Superior temporal gyrus (tissue), 1 donor: ENCODE measurements around the gene DONSON.

Experiments used
- DNase-seq: peaks from one replicate; pipeline ENCODE4 v3.0.0-alpha.2; 2016; ENCODE audit errors: extremely low spot score

DONSON gene

DNA sequence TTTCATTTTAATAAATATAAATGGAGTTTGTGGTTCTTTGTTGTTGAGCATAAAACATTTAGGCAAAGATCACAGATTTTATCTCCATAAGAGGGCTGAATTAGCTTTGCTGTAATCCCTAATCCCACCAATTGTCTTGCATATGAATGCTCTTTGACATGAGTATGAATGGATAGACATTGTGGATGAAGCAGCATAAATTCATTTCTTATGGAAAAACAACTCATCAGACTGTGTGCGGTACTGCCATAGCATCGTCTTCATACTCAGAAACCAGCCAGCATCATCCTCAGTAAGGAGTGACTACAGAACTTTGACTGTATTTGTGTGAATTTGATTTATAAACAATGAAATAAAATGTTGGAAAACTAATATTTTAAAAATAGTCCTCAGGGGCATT, 26.1 kb downstream of the DONSON start:
- DNase-seq, result no peak

DNA sequence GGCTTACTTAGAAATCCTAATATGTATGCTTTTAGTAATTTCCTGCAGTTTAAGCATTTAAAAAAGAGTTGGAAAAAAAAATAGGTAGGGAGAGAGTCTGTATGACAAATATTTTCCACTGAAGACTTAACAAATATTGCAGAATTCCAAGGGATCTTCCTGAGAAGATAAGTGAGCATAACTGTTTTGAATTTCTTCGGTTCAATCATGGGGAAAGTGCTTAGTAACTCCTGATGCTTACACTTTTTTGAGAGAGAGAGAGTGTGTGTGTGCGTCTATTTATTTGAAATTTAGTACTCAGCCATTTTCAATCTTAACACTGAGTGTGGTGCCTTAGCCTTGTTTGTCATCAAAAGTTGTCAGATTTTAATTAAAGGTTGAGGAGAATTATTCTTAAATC, 27.1 kb downstream of the DONSON start:
- DNase-seq, result no peak

DNA sequence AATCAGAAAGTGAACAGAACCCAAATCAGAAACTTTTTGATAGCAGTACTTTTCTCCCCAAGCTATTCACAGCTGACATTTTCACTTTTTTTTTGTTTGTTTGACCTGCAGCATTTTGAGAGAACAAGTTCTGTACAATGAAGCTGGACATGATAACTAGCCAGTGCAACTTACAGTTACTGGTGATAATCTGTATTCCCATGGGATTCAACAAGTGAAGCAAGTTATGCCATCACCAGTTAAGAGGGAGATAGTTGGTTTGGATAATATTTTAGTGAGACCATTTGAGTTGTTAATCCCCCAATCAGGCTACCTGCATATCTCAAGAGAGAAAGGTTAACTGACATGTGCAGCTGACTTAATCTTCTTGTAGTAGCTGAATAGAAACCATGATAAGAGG, 27.5 kb downstream of the DONSON start:
- DNase-seq, result no peak

DNA sequence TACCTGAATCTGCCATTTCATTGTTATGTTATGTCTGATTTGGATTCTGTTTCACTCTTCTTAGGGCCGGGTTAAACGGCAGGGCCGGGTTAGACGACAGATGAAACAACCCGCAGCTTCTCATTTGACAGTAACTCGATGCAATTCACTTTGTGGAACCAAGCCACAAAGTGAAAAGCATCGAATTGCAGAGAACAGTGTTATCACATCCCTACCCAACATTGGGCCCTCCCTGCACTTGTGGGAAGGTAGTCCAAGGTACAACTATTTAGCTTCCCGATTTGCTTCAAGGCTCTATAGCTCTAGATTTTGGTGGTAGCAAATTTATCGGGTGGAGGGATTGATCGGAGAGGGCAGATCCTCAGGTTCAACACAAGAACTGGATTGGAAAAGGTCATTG, 28.7 kb downstream of the DONSON start:
- no peak for DNase-seq

DNA sequence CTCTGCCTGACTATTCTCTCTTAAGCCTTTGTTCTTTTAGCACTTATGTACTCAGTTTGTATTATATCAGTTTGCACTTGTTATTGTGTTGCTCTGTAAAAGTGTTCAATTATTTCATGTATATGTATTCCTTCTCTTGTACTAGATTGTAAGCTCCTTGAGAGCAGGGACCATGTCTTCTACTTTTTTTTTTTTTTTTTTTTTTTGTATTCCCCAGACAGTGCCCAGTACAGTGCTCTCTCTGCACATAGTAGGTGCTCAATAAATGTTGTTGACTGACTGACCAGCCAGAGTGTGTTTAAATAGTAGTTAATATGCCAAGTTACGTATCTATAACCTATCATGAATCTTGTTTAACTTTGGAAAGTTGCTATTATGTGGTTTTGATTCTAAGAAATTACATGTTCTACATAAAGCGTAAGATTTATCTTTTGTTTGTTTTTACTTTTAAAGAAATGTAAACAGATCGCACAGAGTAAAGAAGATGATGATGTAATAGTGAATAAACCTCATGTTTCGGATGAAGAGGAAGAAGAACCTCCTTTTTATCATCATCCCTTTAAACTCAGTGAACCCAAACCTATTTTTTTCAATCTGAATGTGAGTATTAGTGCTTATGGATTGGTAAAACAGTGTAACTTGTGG, 29.6 kb downstream of the DONSON start:
- DNase-seq, result no peak

DNA sequence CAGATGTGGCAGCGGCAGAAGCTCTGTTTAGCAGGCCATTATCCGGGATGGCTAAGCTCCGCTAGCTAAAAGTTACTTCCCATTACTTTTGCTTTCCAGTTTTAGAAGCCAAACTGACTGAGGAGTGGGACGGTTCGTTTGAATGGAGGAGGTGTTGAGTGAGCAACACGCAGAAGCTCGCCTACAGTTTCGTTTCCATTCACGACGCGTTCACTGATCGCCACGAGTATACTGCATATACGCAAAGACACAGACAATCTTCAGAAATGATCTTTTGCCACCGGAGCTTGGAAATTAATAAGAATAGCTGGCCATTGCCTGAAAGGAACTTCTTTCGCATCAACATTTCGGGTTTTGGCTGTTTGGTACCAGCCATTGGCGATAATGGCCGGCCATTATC, 31.0 kb downstream of the DONSON start:
- no peak for DNase-seq

DNA sequence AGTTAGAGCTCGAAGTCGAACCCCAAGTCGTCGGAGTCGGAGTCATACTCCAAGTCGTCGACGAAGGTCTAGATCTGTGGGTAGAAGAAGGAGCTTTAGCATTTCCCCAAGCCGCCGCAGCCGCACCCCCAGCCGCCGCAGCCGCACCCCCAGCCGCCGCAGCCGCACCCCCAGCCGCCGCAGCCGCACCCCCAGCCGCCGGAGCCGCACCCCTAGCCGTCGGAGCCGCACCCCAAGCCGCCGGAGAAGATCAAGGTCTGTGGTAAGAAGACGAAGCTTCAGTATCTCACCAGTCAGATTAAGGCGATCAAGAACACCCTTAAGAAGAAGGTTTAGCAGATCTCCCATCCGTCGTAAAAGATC, 33.5 kb downstream of the DONSON start:
- no peak for DNase-seq

DNA sequence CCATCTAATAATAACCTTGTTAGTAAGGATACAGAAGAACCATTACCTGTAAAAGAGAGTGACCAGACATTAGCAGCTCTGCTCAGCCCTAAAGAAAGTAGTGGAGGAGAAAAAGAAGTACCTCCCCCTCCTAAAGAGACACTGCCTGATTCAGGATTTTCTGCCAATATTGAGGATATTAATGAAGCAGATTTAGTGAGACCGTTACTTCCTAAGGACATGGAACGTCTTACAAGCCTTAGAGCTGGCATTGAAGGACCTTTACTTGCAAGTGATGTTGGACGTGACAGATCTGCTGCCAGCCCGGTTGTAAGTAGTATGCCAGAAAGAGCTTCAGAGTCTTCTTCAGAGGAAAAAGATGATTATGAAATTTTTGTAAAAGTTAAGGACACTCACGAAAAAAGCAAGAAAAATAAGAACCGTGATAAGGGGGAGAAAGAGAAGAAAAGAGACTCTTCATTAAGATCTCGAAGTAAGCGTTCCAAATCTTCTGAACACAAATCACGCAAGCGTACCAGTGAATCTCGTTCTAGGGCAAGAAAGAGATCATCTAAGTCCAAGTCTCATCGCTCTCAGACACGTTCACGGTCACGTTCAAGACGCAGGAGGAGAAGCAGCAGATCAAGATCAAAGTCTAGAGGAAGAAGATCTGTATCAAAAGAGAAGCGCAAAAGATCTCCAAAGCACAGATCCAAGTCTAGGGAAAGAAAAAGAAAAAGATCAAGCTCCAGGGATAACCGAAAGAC, 34.1 kb downstream of the DONSON start:
- no peak for DNase-seq

DNA sequence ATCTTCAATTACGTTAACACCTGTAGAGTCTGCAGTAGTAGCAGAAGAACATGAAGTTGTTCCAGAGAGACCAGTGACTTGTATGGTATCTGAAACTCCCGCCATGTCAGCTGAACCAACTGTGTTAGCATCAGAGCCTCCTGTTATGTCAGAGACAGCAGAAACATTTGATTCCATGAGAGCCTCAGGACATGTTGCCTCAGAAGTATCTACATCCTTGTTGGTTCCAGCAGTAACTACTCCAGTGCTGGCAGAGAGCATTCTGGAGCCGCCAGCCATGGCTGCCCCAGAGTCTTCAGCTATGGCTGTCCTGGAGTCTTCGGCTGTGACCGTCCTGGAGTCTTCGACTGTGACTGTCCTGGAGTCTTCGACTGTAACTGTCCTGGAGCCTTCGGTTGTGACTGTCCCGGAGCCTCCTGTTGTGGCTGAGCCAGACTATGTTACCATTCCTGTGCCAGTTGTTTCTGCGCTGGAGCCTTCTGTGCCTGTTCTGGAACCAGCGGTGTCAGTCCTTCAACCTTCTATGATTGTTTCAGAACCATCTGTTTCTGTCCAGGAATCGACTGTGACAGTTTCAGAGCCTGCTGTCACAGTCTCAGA, 35.4 kb downstream of the DONSON start:
- no peak for DNase-seq

DNA sequence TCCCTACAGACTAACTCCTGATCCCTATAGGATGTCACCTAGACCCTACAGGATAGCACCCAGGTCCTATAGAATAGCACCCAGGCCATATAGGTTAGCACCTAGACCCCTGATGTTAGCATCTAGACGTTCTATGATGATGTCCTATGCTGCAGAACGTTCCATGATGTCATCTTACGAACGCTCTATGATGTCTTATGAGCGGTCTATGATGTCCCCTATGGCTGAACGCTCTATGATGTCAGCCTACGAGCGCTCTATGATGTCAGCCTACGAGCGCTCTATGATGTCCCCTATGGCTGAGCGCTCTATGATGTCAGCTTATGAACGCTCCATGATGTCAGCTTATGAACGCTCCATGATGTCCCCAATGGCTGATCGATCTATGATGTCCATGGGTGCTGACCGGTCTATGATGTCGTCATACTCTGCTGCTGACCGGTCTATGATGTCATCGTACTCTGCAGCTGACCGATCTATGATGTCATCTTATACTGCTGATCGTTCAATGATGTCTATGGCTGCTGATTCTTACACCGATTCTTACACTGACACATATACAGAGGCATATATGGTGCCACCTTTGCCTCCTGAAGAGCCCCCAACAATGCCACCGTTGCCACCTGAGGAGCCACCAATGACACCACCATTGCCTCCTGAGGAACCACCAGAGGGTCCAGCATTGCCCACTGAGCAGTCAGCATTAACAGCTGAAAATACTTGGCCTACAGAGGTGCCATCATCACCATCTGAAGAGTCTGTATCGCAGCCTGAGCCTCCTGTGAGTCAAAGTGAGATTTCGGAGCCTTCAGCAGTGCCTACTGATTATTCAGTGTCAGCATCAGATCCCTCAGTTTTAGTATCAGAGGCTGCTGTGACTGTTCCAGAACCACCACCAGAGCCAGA, 36.1 kb downstream of the DONSON start:
- no peak for DNase-seq

DNA sequence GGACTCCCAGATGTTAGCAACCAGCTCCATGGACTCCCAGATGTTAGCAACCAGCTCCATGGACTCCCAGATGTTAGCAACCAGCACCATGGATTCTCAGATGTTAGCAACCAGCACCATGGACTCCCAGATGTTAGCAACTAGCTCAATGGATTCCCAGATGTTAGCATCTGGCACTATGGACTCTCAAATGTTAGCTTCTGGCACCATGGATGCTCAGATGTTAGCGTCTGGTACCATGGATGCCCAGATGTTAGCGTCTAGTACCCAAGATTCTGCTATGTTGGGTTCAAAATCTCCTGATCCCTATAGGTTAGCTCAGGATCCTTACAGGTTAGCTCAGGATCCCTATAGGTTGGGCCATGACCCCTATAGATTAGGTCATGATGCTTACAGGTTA, 36.8 kb downstream of the DONSON start:
- no peak for DNase-seq

DNA sequence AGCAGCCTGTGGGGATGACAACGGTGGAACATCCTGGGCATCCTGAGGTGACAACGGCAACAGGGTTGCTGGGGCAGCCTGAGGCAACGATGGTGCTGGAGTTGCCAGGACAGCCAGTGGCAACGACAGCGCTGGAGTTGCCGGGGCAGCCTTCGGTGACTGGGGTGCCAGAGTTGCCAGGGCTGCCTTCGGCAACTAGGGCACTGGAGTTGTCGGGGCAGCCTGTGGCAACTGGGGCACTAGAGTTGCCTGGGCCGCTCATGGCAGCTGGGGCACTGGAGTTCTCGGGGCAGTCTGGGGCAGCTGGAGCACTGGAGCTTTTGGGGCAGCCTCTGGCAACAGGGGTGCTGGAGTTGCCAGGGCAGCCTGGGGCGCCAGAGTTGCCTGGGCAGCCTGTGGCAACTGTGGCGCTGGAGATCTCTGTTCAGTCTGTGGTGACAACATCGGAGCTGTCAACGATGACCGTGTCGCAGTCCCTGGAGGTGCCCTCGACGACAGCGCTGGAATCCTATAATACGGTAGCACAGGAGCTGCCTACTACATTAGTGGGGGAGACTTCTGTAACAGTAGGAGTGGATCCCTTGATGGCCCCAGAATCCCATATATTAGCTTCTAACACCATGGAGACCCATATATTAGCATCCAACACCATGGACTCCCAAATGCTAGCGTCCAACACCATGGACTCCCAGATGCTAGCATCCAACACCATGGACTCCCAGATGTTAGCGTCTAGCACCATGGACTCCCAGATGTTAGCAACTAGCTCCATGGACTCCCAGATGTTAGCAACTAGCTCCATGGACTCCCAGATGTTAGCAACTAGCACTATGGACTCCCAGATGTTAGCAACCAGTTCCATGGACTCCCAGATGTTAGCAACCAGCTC, 37.5 kb downstream of the DONSON start:
- DNase-seq, result no peak

DNA sequence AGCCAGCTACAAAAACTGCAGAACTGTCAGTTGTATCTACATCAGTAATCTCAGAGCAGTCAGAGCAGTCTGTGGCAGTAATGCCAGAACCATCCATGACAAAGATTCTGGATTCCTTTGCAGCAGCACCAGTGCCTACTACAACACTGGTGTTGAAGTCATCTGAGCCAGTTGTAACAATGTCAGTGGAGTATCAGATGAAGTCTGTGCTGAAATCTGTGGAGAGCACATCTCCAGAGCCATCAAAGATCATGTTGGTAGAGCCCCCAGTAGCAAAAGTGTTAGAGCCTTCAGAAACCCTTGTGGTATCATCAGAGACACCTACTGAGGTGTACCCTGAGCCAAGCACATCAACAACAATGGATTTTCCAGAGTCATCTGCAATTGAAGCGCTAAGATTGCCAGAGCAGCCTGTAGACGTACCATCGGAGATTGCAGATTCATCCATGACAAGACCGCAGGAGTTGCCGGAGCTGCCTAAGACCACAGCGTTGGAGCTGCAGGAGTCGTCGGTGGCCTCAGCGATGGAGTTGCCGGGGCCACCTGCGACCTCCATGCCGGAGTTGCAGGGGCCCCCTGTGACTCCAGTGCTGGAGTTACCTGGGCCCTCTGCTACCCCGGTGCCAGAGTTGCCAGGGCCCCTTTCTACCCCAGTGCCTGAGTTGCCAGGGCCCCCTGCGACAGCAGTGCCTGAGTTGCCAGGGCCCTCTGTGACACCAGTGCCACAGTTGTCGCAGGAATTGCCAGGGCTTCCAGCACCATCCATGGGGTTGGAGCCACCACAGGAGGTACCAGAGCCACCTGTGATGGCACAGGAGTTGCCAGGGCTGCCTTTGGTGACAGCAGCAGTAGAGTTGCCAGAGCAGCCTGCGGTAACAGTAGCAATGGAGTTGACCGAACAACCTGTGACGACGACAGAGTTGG, 38.4 kb downstream of the DONSON start:
- DNase-seq, result no peak

DNA sequence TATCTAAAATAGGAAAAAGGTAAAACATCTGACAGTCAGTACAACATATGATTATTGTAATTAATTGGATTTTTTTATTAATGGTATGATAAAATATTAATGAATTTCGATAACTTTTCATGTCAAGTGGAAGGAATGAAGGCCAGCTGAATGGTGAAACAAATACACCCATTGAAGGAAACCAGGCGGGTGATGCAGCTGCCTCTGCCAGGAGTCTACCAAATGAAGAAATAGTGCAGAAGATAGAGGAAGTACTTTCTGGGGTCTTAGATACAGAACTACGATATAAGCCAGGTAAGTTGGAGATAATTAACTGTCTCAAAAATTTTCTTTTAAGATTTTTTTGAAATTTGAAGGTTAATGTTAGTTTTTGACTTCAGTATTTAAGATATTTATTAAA, 42.4 kb downstream of the DONSON start:
- no peak for DNase-seq

DNA sequence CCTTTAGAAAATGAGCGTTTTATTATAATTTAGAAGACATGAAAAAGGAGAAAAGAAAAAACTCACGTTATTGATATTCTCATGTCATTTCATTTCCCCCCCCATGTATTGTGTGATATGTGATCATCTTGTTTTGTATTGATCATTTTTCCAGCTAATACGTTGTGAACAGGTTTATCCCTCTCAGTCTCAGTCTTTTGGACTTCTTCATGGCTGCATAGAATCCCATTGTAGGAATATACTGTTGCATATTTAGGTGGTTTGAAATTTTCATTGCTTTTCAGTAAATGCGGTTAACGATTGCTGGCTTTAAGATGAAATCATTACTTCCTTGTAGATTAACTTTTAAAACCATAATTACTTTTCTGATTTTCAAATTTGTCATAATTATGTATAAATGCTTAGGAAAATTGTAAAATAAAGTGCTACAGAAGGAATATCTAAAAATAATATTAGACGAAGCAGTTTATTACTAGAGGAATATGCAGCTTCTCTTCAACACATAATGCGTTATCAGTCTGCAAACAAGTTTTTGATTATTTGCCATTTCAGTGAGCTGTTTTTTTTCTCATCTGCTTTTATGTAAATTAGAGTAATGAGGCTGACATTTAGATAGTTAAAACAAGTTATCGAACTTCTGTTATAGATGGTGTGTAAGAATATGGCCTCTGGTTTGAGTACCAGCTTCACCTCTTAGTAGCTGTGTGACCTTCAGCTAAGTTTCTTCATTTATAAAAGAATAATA, 43.9 kb downstream of the DONSON start:
- DNase-seq, result no peak

DNA sequence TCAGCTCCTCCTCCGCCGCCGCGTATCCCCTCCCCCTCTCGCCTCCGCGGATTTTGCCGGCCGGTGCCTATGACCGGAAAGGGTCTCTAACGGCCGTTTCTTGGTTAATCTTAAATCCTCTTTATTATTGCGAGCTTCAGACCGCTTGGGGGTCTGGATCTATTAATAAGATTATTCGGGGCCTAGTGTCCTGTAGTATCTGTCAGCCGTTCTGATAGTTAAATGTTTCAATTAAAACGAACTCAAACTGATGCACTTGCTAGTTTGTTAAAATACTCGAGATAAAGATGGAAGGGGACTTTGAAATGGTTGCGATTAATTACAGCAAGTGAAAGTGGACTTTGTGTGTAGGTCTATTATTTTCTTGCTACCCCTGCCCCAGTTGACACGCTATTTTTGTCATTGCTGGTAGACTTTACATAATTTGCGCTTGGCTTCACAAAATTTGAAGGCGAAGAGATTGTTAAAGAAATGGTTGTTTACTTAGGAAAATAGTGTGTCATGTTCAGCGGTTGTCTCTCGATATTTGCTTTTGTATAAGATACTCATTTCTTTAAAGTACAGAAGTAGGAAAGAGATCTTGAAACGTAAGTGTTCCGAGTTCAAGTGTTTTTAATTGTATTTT, 44.9 kb downstream of the DONSON start:
- no peak for DNase-seq

DNA sequence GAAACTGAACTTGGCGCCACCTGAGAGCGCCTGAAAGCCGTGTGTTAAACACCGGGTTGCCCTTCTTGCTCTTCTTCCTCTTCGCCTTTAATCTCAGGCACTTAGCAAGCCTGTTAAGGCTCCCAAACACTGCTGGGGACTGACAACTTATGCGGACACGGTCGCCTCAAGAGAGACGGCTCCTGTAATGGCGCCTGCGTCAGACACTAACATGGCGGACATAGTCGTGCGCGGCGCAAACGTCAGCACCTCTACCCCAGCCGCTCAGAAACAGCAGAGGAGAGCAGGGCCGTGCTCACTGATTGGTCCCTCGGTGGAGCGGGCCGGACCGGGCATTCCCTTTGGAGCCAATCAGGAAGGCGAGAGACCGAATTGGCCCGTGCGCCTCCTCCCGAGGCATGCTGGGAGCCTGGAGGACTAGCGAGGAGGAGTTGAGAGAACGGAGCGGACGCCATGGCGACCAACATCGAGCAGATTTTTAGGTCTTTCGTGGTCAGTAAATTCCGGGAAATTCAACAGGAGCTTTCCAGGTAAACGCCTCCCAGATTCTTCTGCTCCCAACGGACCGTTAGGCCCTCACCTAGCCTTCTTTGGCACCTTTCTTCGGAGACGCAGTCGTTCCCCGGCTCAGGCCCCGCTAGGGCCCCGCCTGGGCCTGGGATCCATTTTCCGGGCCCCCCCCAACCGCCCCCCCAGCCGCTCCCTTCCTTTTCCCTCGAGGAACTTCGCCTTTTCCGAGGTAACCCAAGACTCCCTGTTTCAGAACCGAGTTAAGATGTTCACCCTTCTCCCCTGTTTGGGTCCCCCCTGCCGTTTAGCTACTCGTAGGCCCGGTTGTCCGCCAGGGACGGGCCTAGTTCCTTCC, 45.6 kb downstream of the DONSON start, which contains the start of gene SON:
Gene SON, plus strand, starts transcription at position 399 of the 865 bp plus-strand sequence. Its CDS starts 55 bp downstream, at position 454.
- DNase-seq, result peak; percentile 100
